K562 (cell line): ENCODE results near the gene UBE2J2. TPM values are rescaled to one million over a fixed set of nuclear protein-coding genes. Genes with fewer than 3 reads are reported as not detected.
A peak's percentile ranks its signal among the peaks of the same experiment; 100 is the strongest.

Source experiments
- ARHGAP35 ChIP-seq: fragments of 450-650 bp; IDR thresholded peaks from 2 replicates; pipeline ENCODE4 v1.6.1; 2018; ENCODE audit not compliant: partially characterized antibody
- BRD4 ChIP-seq: fragments of 200-600 bp; sonication (generic); IDR thresholded peaks from 2 replicates; pipeline ENCODE4 v1.6.1; 2017; ENCODE audit warnings: inconsistent platforms
- BRD9 ChIP-seq: fragments of 450-650 bp; IDR thresholded peaks from 2 replicates; pipeline ENCODE4 v1.6.1; 2018; ENCODE audit warnings: low read depth; ENCODE audit not compliant: partially characterized antibody
- CXXC5 ChIP-seq: fragments of 250-450 bp; sonication (Bioruptor Pico); IDR thresholded peaks from 2 replicates; pipeline ENCODE4 v1.8.0; 2022; ENCODE audit warnings: inconsistent platforms, mild to moderate bottlenecking, moderate library complexity
- ETV1 ChIP-seq: fragments of 450-650 bp; conservative IDR thresholded peaks from 2 replicates; pipeline ENCODE4 v1.6.1; 2016; ENCODE audit warnings: missing genetic modification characterization, control low read depth, low read depth, missing compliant biosample characterization
- ETV5 ChIP-seq: sonication (generic); formaldehyde crosslinking; IDR thresholded peaks from 2 replicates; pipeline ENCODE4 v1.4.0; 2020; ENCODE audit warnings: low read depth, mild to moderate bottlenecking, missing genetic modification reagents
- KLF13 ChIP-seq: fragments of 450-650 bp; IDR thresholded peaks from 2 replicates; pipeline ENCODE4 v1.6.1; 2016; ENCODE audit warnings: missing genetic modification characterization, low read depth, mild to moderate bottlenecking, missing compliant biosample characterization, moderate library complexity, borderline replicate concordance
- MAZ ChIP-seq, 2 experiments: fragments of 450-650 bp in 1 of 2; sonication (generic) in 1 of 2; formaldehyde crosslinking; IDR thresholded peaks in 1 of 2; conservative IDR thresholded peaks in 1 of 2; 2 replicates each; pipeline versions ENCODE4 v1.4.0 to v1.5.0; 2020; ENCODE audit warnings: mild to moderate bottlenecking in 1 of 2, missing genetic modification reagents in 1 of 2
- MXI1 ChIP-seq: IDR thresholded peaks from 2 replicates; pipeline ENCODE4 v1.6.1; 2011; ENCODE audit warnings: low read depth, mild to moderate bottlenecking, improper control_type of control experiment, low read length
- POLR2G ChIP-seq: fragments of 200-400 bp; formaldehyde crosslinking; IDR thresholded peaks from 2 replicates; pipeline ENCODE4 v1.6.1; 2017; ENCODE audit warnings: low read depth, mild to moderate bottlenecking, antibody characterized with exemption, low read length, moderate library complexity
- POLR3G ChIP-seq: IDR thresholded peaks from 2 replicates; pipeline ENCODE4 v1.6.1; 2011; ENCODE audit not compliant: insufficient read length, insufficient replicate concordance; ENCODE audit errors: extremely low read depth
- ZNF507 ChIP-seq: conservative IDR thresholded peaks from 2 replicates; pipeline ENCODE4 v1.6.1; 2017; ENCODE audit warnings: missing genetic modification characterization, missing compliant biosample characterization
- polyA plus RNA-seq, 8 experiments: library from polyadenylated mRNA; depleted of rRNA in 4 of 8; stranded (reverse) in 5 of 8; unstranded in 3 of 8; fragments of >200 nt; fragmentation: Nextera tagmentation in 2 of 8; fragmentation: Illumina TruSeq in 1 of 8; extraction: Ambion mirVana in 2 of 8; extraction: Trizol in 1 of 8; gene quantifications; 2 replicates each; pipeline versions ENCODE4 v1.2.1 to v1.2.3, GENCODE V29; 2011 to 2014; ENCODE audit warnings: inconsistent platforms in 1 of 8, missing spikeins in 1 of 8
- total RNA-seq, 7 experiments: library from RNA; depleted of rRNA in 6 of 7; stranded (reverse); fragments of >200 nt in 6 of 7; fragmentation: Illumina TruSeq in 2 of 7; extraction: Trizol in 2 of 7; gene quantifications; 2 replicates each; pipeline versions ENCODE4 v1.2.1 to v1.2.3, GENCODE V29; 2011 to 2021; ENCODE audit warnings: low replicate concordance in 1 of 7
- TF ChIP-seq, protein P1 (sequence below): fragments of 450-650 bp; formaldehyde crosslinking; IDR thresholded peaks from 2 replicates; pipeline ENCODE4 v1.4.0; 2022; ENCODE audit warnings: missing genetic modification characterization
- TF ChIP-seq, protein P2 (sequence below): fragments of 450-650 bp; IDR thresholded peaks from 2 replicates; pipeline ENCODE4 v1.6.1; 2018; ENCODE audit not compliant: partially characterized antibody
- TF ChIP-seq, protein P3 (sequence below), 2 experiments: IDR thresholded peaks; 2 replicates each; pipeline ENCODE4 v1.6.1; 2011; ENCODE audit warnings: borderline replicate concordance in 1 of 2, control low read depth in 1 of 2, low read depth in 1 of 2, low read length in 1 of 2, mild to moderate bottlenecking in 1 of 2, mixed read lengths in 1 of 2, moderate library complexity in 1 of 2; ENCODE audit not compliant: insufficient read depth in 1 of 2, insufficient read length in 1 of 2, poor library complexity in 1 of 2, severe bottlenecking in 1 of 2; ENCODE audit errors: extremely low read depth in 1 of 2
- TF ChIP-seq, protein P4 (sequence below): sonication (generic); formaldehyde crosslinking; IDR thresholded peaks from 2 replicates; pipeline ENCODE4 v1.8.0; 2022; ENCODE audit warnings: mild to moderate bottlenecking, missing genetic modification reagents
- TF ChIP-seq, protein P5 (sequence below), 2 experiments: fragments of 450-650 bp; conservative IDR thresholded peaks; 2 replicates each; pipeline ENCODE4 v1.6.1; 2017; ENCODE audit warnings: mild to moderate bottlenecking in 2 of 2, moderate library complexity in 2 of 2

UBE2J2 gene
- total and polyA plus RNA-seq, 9 of the 15 experiments (the other 6 are each of a cell fraction or from before 2014, with no cell fraction given): 0.93 to 112 (median 75.5) TPM

DNA sequence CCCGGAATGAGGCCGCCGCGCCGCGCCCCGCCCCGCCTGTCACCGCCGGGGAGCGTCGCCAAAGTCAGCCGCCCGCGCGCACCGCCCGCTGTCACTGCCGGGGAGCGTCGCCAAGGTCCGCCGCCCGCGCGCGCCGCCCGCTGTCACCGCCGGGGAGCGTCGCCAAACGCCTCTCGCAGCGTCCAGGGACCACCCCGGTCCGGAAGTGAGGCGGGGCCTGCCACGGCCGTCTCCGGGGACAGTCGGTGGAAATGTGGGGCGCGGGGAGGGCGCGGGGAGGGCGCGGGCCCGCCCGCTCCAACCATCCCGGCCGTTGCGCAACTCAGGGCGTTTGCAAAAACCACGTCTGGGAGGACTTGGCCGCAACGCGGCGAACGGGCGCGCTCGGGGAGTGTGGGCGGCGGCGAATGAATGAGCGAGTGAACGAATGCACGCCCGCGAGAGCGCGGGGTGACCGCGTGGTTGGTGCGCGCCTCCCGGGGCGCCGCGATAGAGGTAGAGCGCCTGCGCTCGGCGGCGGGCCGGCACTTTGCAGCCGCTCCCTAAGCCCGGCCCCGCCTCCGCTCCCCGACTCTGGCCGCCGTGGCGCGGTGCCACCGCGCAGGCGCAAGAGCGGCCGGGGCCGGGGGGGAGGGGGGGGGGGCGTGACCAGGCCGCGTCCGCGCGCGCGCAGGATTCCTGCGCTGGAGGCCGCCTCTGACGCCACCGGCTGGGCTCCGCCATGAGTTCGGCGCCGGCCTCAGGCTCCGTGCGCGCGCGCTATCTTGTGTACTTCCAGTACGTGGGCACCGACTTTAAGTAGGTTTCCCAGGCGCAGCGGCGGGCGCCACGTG, 34.5 kb upstream of the UBE2J2 start, which contains the start of the genes ACAP3 and PUSL1 (continued):
- TF ChIP-seq ZNF507 (tag) (no peak), ETV1 (tag) (peak; percentile 90), MAZ (CRISPR knock-in tag; conservative IDR thresholded peaks at IDR 0.05 in 1 of 2, IDR thresholded peaks at IDR 0.05 in 1 of 2) (peak; percentile 77 to 89), CXXC5 (CRISPR knock-in tag) (peak; percentile 90), BRD9 (no peak), ARHGAP35 (no peak), BRD4 (0 out of 2 replicates have a peak, but pooled peaks have one; percentile 31), ETV5 (peak; percentile 99), POLR2G (peak; percentile 88), POLR3G (no peak), MXI1 (peak; percentile 81), KLF13 (peak; percentile 38; the same call in 1 of the 2 replicates)
- TF ChIP-seq, protein P1, sequence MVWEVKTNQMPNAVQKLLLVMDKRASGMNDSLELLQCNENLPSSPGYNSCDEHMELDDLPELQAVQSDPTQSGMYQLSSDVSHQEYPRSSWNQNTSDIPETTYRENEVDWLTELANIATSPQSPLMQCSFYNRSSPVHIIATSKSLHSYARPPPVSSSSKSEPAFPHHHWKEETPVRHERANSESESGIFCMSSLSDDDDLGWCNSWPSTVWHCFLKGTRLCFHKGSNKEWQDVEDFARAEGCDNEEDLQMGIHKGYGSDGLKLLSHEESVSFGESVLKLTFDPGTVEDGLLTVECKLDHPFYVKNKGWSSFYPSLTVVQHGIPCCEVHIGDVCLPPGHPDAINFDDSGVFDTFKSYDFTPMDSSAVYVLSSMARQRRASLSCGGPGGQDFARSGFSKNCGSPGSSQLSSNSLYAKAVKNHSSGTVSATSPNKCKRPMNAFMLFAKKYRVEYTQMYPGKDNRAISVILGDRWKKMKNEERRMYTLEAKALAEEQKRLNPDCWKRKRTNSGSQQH: no peak
- TF ChIP-seq, protein P2, sequence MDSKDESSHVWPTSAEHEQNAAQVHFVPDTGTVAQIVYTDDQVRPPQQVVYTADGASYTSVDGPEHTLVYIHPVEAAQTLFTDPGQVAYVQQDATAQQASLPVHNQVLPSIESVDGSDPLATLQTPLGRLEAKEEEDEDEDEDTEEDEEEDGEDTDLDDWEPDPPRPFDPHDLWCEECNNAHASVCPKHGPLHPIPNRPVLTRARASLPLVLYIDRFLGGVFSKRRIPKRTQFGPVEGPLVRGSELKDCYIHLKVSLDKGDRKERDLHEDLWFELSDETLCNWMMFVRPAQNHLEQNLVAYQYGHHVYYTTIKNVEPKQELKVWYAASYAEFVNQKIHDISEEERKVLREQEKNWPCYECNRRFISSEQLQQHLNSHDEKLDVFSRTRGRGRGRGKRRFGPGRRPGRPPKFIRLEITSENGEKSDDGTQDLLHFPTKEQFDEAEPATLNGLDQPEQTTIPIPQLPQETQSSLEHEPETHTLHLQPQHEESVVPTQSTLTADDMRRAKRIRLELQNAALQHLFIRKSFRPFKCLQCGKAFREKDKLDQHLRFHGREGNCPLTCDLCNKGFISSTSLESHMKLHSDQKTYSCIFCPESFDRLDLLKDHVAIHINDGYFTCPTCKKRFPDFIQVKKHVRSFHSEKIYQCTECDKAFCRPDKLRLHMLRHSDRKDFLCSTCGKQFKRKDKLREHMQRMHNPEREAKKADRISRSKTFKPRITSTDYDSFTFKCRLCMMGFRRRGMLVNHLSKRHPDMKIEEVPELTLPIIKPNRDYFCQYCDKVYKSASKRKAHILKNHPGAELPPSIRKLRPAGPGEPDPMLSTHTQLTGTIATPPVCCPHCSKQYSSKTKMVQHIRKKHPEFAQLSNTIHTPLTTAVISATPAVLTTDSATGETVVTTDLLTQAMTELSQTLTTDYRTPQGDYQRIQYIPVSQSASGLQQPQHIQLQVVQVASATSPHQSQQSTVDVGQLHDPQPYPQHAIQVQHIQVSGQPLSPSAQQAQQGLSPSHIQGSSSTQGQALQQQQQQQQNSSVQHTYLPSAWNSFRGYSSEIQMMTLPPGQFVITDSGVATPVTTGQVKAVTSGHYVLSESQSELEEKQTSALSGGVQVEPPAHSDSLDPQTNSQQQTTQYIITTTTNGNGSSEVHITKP: peak; percentile 91
- TF ChIP-seq, protein P3, sequence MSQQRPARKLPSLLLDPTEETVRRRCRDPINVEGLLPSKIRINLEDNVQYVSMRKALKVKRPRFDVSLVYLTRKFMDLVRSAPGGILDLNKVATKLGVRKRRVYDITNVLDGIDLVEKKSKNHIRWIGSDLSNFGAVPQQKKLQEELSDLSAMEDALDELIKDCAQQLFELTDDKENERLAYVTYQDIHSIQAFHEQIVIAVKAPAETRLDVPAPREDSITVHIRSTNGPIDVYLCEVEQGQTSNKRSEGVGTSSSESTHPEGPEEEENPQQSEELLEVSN (IDR thresholded peaks at IDR 0.05; ENCODE audit: borderline replicate concordance in 1 of 2, extremely low read depth in 1 of 2, insufficient read depth in 1 of 2, insufficient read length in 1 of 2, low read depth in 1 of 2, low read length in 1 of 2, poor library complexity in 1 of 2, severe bottlenecking in 1 of 2): peak; percentile 18 to 81
- TF ChIP-seq, protein P4, sequence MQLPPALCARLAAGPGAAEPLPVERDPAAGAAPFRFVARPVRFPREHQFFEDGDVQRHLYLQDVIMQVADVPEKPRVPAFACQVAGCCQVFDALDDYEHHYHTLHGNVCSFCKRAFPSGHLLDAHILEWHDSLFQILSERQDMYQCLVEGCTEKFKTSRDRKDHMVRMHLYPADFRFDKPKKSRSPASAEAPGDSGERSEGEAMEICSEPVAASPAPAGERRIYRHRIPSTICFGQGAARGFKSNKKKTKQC (CRISPR knock-in tag): peak; percentile 75; the same call in 1 of the 2 replicates
- TF ChIP-seq, protein P5, sequence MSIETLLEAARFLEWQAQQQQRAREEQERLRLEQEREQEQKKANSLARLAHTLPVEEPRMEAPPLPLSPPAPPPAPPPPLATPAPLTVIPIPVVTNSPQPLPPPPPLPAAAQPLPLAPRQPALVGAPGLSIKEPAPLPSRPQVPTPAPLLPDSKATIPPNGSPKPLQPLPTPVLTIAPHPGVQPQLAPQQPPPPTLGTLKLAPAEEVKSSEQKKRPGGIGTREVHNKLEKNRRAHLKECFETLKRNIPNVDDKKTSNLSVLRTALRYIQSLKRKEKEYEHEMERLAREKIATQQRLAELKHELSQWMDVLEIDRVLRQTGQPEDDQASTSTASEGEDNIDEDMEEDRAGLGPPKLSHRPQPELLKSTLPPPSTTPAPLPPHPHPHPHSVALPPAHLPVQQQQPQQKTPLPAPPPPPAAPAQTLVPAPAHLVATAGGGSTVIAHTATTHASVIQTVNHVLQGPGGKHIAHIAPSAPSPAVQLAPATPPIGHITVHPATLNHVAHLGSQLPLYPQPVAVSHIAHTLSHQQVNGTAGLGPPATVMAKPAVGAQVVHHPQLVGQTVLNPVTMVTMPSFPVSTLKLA (conservative IDR thresholded peaks at IDR 0.05): peak; percentile 95 to 98
